OCI-LY3 (cell line): Measurements from ENCODE around the gene TMEM266.

Experiments used
- H2AFZ ChIP-seq: fragments of 200-600, 300-600 bp; shearing (Covaris generic); 2 replicates; pipeline ENCODE4 v1.6.0; 2014; ENCODE audit warnings: antibody characterized with exemption, low read depth, low read length
- H3K27ac ChIP-seq: fragments of 200-600, 300-600 bp; sonication (generic); 2 replicates; pipeline ENCODE4 v1.5.1; 2014; ENCODE audit warnings: mild to moderate bottlenecking, low read length, moderate library complexity, mixed read lengths
- H3K27me3 ChIP-seq: fragments of 200-600, 300-600 bp; sonication (generic); 2 replicates; pipeline ENCODE4 v1.6.1; 2014; ENCODE audit warnings: low read depth, low read length, mixed read lengths
- H3K36me3 ChIP-seq: fragments of 200-600, 300-600 bp; sonication (generic); replicated peaks from 2 replicates; pipeline ENCODE3; 2014; ENCODE audit warnings: low read depth, low read length, mixed read lengths
- H3K4me1 ChIP-seq: fragments of 300-600, 200-600 bp; sonication (generic); 2 replicates; pipeline ENCODE4 v1.6.1; 2014; ENCODE audit warnings: low read length, mixed read lengths
- H3K4me2 ChIP-seq: fragments of 200-600, 300-600 bp; sonication (generic); 2 replicates; pipeline ENCODE4 v1.6.1; 2014; ENCODE audit warnings: low read length, mixed read lengths
- H3K4me3 ChIP-seq: fragments of 300-600, 200-600 bp; sonication (generic); 2 replicates; pipeline ENCODE4 v1.5.1; 2014; ENCODE audit warnings: antibody characterized with exemption, mild to moderate bottlenecking, low read length, moderate library complexity
- H3K79me2 ChIP-seq: fragments of 300-600, 200-600 bp; shearing (Covaris generic); 2 replicates; pipeline ENCODE4 v1.6.1; 2014; ENCODE audit warnings: mild to moderate bottlenecking, low read length, mixed read lengths
- H3K9ac ChIP-seq: fragments of 300-600, 200-600 bp; shearing (Covaris generic); 2 replicates; pipeline ENCODE4 v1.6.0; 2014; ENCODE audit warnings: mild to moderate bottlenecking, low read length, moderate library complexity
- H3K9me3 ChIP-seq: fragments of 200-600, 300-600 bp; shearing (Covaris generic); 2 replicates; pipeline ENCODE4 v1.6.1; 2014; ENCODE audit warnings: low read length, mixed read lengths; ENCODE audit not compliant: insufficient read depth
- H4K20me1 ChIP-seq: fragments of 200-600, 300-600 bp; sonication (generic); 2 replicates; pipeline ENCODE4 v1.6.1; 2016; ENCODE audit warnings: low read length, mixed read lengths; ENCODE audit not compliant: insufficient read depth
- CTCF ChIP-seq: fragments of 200-600, 300-600 bp; sonication (generic); IDR thresholded peaks from 2 replicates; pipeline ENCODE4 v1.5.1; 2014; ENCODE audit warnings: antibody characterized with exemption, low read length, low read depth
- EZH2phosphoT487 ChIP-seq: fragments of 200-600 bp; shearing (Covaris generic); IDR thresholded peaks from 2 replicates; pipeline ENCODE4 v1.6.1; 2018; ENCODE audit warnings: antibody characterized with exemption, mixed run types, low read depth

TMEM266 gene

GRCh38 chr15:76162784-76163456 is 103.1 kb downstream of the TMEM266 start:
- no peak overlapping the region for H3K27ac ChIP-seq
- no peak overlapping the region for H3K9ac ChIP-seq
- H3K27me3 ChIP-seq = peaks cover 13% of the 10 kb centered on the region; the same call in 1 of the 2 replicates
- no peak for TF ChIP-seq EZH2phosphoT487
- no peak for TF ChIP-seq CTCF
- no peaks in the 10 kb centered on the region for H3K79me2 ChIP-seq
- no peaks in the 10 kb centered on the region; the same call in 1 of the 2 replicates for H3K4me1 ChIP-seq
- no peak overlapping the region for H3K4me2 ChIP-seq
- no peaks in the 10 kb centered on the region for H3K36me3 ChIP-seq
- H3K4me3 ChIP-seq = no peak overlapping the region
- H4K20me1 ChIP-seq = no peaks in the 10 kb centered on the region
- H2AFZ ChIP-seq = no peak overlapping the region
- H3K9me3 ChIP-seq = no peaks in the 10 kb centered on the region

GRCh38 chr15:76163457-76164295 is 103.9 kb downstream of the TMEM266 start:
- H3K79me2 ChIP-seq = no peaks in the 10 kb centered on the region
- H3K9ac ChIP-seq = no peak overlapping the region
- H2AFZ ChIP-seq = no peak overlapping the region
- H3K4me2 ChIP-seq = no peak overlapping the region
- no peaks in the 10 kb centered on the region for H3K9me3 ChIP-seq
- TF ChIP-seq EZH2phosphoT487 (no peak), CTCF (no peak)
- H3K27ac ChIP-seq = no peak overlapping the region
- no peaks in the 10 kb centered on the region for H4K20me1 ChIP-seq
- H3K27me3 ChIP-seq = peaks cover 9% of the 10 kb centered on the region; the same call in 1 of the 2 replicates
- no peaks in the 10 kb centered on the region for H3K36me3 ChIP-seq
- H3K4me1 ChIP-seq = peaks cover 2% of the 10 kb centered on the region; the same call in 1 of the 2 replicates
- no peak overlapping the region for H3K4me3 ChIP-seq

GRCh38 chr15:76164602-76165001 is 104.8 kb downstream of the TMEM266 start:
- no peak overlapping the region for H3K4me3 ChIP-seq
- H3K9ac ChIP-seq = no peak overlapping the region
- H3K27ac ChIP-seq = no peak overlapping the region
- no peaks in the 10 kb centered on the region for H3K9me3 ChIP-seq
- H4K20me1 ChIP-seq = no peaks in the 10 kb centered on the region
- H3K79me2 ChIP-seq = no peaks in the 10 kb centered on the region
- H3K27me3 ChIP-seq = peaks cover 9% of the 10 kb centered on the region; the same call in 1 of the 2 replicates
- H3K4me1 ChIP-seq = peaks cover 5% of the 10 kb centered on the region; the same call in 1 of the 2 replicates
- H3K36me3 ChIP-seq = no peaks in the 10 kb centered on the region
- TF ChIP-seq CTCF = no peak
- TF ChIP-seq EZH2phosphoT487 = no peak
- no peak overlapping the region for H2AFZ ChIP-seq
- H3K4me2 ChIP-seq = no peak overlapping the region

GRCh38 chr15:76165951-76166350 is 106.2 kb downstream of the TMEM266 start:
- Histone ChIP-seq H3K27ac (no peak overlapping the region), H2AFZ (no peak overlapping the region), H3K27me3 (0 out of 2 replicates have a peak, but pooled peaks cover 8% of the 10 kb centered on the region), H3K9ac (no peak overlapping the region), H3K36me3 (no peaks in the 10 kb centered on the region), H4K20me1 (no peaks in the 10 kb centered on the region), H3K4me3 (no peak overlapping the region), H3K9me3 (no peaks in the 10 kb centered on the region), H3K4me1 (peaks cover 5% of the 10 kb centered on the region; the same call in 1 of the 2 replicates), H3K79me2 (no peaks in the 10 kb centered on the region), H3K4me2 (no peak overlapping the region)
- TF ChIP-seq EZH2phosphoT487 (no peak), CTCF (no peak)
